Vagina (tissue), 2 donors: ENCODE measurements around the gene RNF8. TPM values are rescaled to one million over a fixed set of nuclear protein-coding genes. Genes with fewer than 3 reads are reported as not detected.

Experiments used
- DNase-seq, 2 donors: peaks; one replicate each; pipeline ENCODE4 v3.0.0-alpha.2; 2017; ENCODE audit errors: extremely low spot score in 2 of 2
- H3K27ac ChIP-seq: fragments of 200-600 bp; sonication (generic); one replicate; pipeline ENCODE4 v1.5.1; 2019
- H3K27me3 ChIP-seq: fragments of 200-600 bp; sonication (generic); one replicate; pipeline ENCODE4 v1.5.1; 2019
- H3K36me3 ChIP-seq, 2 donors: fragments of 200-600 bp; sonication (generic); one replicate each; pipeline ENCODE4 v1.5.1; 2017 to 2019
- H3K4me1 ChIP-seq: fragments of 200-600 bp; sonication (generic); one replicate; pipeline ENCODE4 v1.5.1; 2019
- H3K4me3 ChIP-seq, 2 donors: fragments of 200-600 bp; sonication (generic); 1 replicate in 1 of 2; 2 replicates in 1 of 2; pipeline ENCODE4 v1.5.1; 2016 to 2019
- H3K9me3 ChIP-seq: fragments of 200-600 bp; sonication (generic); one replicate; pipeline ENCODE4 v1.5.1; 2019
- CTCF ChIP-seq, 3 experiments: fragments of 450-650 bp in 2 of 3; fragments of 200-600 bp in 1 of 3; sonication (generic) in 1 of 3; IDR thresholded peaks; one replicate each; pipeline ENCODE4 v1.5.1; 2017 to 2019; ENCODE audit warnings: antibody characterized with exemption in 3 of 3, mild to moderate bottlenecking in 2 of 3, moderate library complexity in 2 of 3
- POLR2A ChIP-seq, 2 donors: fragments of 450-650 bp; IDR thresholded peaks; one replicate each; pipeline ENCODE4 v1.6.1; 2017; ENCODE audit warnings: antibody characterized with exemption in 2 of 2, mild to moderate bottlenecking in 2 of 2, moderate library complexity in 2 of 2
- POLR2AphosphoS5 ChIP-seq, 2 donors: sonication (generic); formaldehyde crosslinking; IDR thresholded peaks; one replicate each; pipeline ENCODE4 v1.9.0; 2017; ENCODE audit warnings: antibody characterized with exemption in 2 of 2, mild to moderate bottlenecking in 2 of 2, low read depth in 1 of 2; ENCODE audit not compliant: insufficient read depth in 1 of 2
- intact Hi-C: fragments of 100-400 bp; cut with DNase I; formaldehyde crosslinking; loops from one replicate; pipeline ENCODE4 v1.15.1; 2023
- total RNA-seq: library from RNA; depleted of rRNA; stranded (reverse); fragments of >200 nt; gene quantifications from one replicate; pipeline ENCODE4 v1.2.3, GENCODE V29; 2016

Gene RNF8
- total RNA-seq, 1 donor from 2014 or later, result 15.0 TPM

GRCh38 chr6:37352384-37352783, 1.4 kb upstream of the RNF8 start:
- Histone ChIP-seq H3K9me3 (no peaks in the 10 kb centered on the region), H3K4me3 (no peak overlapping the region), H3K27me3 (no peaks in the 10 kb centered on the region), H3K27ac (no peak overlapping the region), H3K36me3 (no peaks in the 10 kb centered on the region), H3K4me1 (peaks cover 25% of the 10 kb centered on the region)
- intact Hi-C loops, result no loop called here
- no peak for DNase-seq
- TF ChIP-seq CTCF (IDR thresholded peaks at IDR 0.05) (no peak), POLR2A (IDR thresholded peaks at IDR 0.05) (no peak), POLR2AphosphoS5 (IDR thresholded peaks at IDR 0.05; ENCODE audit: insufficient read depth in 1 of 2, low read depth in 1 of 2) (no peak)

GRCh38 chr6:37354526-37355384, 972 bp downstream of the RNF8 start:
- Histone ChIP-seq H3K4me1 (peaks cover 25% of the 10 kb centered on the region), H3K27ac (peak overlapping the region; percentile 81), H3K4me3 (peak overlapping the region; percentile 93 to 98), H3K9me3 (no peaks in the 10 kb centered on the region), H3K36me3 (no peaks in the 10 kb centered on the region), H3K27me3 (no peaks in the 10 kb centered on the region)
- intact Hi-C loops, result no loop called here
- DNase-seq, result no peak
- TF ChIP-seq CTCF (IDR thresholded peaks at IDR 0.05) (no peak), POLR2A (IDR thresholded peaks at IDR 0.05) (no peak), POLR2AphosphoS5 (IDR thresholded peaks at IDR 0.05; ENCODE audit: insufficient read depth in 1 of 2, low read depth in 1 of 2) (no peak)

GRCh38 chr6:37357288-37357687, 3.5 kb downstream of the RNF8 start:
- Histone ChIP-seq H3K27me3 (no peaks in the 10 kb centered on the region), H3K9me3 (no peaks in the 10 kb centered on the region), H3K27ac (no peak overlapping the region), H3K4me1 (peaks cover 25% of the 10 kb centered on the region), H3K4me3 (no peak overlapping the region), H3K36me3 (peaks cover 0 to 8% of the 10 kb centered on the region in 2 donors)
- no peak for TF ChIP-seq POLR2A (IDR thresholded peaks at IDR 0.05)
- TF ChIP-seq POLR2AphosphoS5 (IDR thresholded peaks at IDR 0.05; ENCODE audit: insufficient read depth in 1 of 2, low read depth in 1 of 2), result no peak
- no peak for TF ChIP-seq CTCF (IDR thresholded peaks at IDR 0.05)
- DNase-seq, result no peak
- intact Hi-C loops, result no loop called here

GRCh38 chr6:37357860-37358259, 4.1 kb downstream of the RNF8 start:
- Histone ChIP-seq H3K36me3 (peaks cover 0 to 10% of the 10 kb centered on the region in 2 donors), H3K4me3 (no peak overlapping the region), H3K4me1 (peaks cover 25% of the 10 kb centered on the region), H3K27me3 (no peaks in the 10 kb centered on the region), H3K27ac (no peak overlapping the region), H3K9me3 (no peaks in the 10 kb centered on the region)
- TF ChIP-seq POLR2AphosphoS5 (IDR thresholded peaks at IDR 0.05; ENCODE audit: insufficient read depth in 1 of 2, low read depth in 1 of 2), result no peak
- no peak for TF ChIP-seq POLR2A (IDR thresholded peaks at IDR 0.05)
- no peak for TF ChIP-seq CTCF (IDR thresholded peaks at IDR 0.05)
- intact Hi-C loops, result no loop called here
- no peak for DNase-seq

- no peak for DNase-seq
- Histone ChIP-seq H3K4me3 (no peak overlapping the region), H3K27me3 (no peaks in the 10 kb centered on the region), H3K4me1 (peaks cover 19% of the 10 kb centered on the region), H3K9me3 (no peaks in the 10 kb centered on the region), H3K27ac (no peak overlapping the region), H3K36me3 (peaks cover 0 to 13% of the 10 kb centered on the region in 2 donors)
- intact Hi-C loops, result no loop called here
- TF ChIP-seq CTCF (IDR thresholded peaks at IDR 0.05) (no peak), POLR2AphosphoS5 (IDR thresholded peaks at IDR 0.05; ENCODE audit: insufficient read depth in 1 of 2, low read depth in 1 of 2) (no peak), POLR2A (IDR thresholded peaks at IDR 0.05) (no peak)
Observed at GRCh38 chr6:37359039-37359438, 5.3 kb downstream of the RNF8 start.
